Sigmoid colon (tissue), 7 donors: ENCODE results near the gene GPR142. TPM values are rescaled to one million over a fixed set of nuclear protein-coding genes. Genes with fewer than 3 reads are reported as not detected.

Source experiments
- DNase-seq: peaks from one replicate; pipeline ENCODE4 v3.0.0-alpha.2; 2019
- H3K27ac ChIP-seq, 4 donors: fragments of 200-600 bp; sonication (generic); one replicate each; pipeline ENCODE4 v1.5.1; 2016 to 2019; ENCODE audit warnings: mild to moderate bottlenecking in 1 of 4
- H3K27me3 ChIP-seq, 3 donors: fragments of 200-600 bp; sonication (generic); one replicate each; pipeline ENCODE4 v1.5.1; 2019; ENCODE audit warnings: mild to moderate bottlenecking in 1 of 3
- H3K36me3 ChIP-seq, 4 donors: fragments of 200-600 bp; sonication (generic); one replicate each; pipeline ENCODE4 v1.5.1; 2016 to 2019
- H3K4me1 ChIP-seq, 4 donors: fragments of 200-600 bp; sonication (generic); one replicate each; pipeline ENCODE4 v1.5.1; 2017 to 2019
- H3K4me3 ChIP-seq, 4 donors: fragments of 200-600 bp; sonication (generic); one replicate each; pipeline ENCODE4 v1.5.1; 2017 to 2019; ENCODE audit warnings: mild to moderate bottlenecking in 2 of 4, moderate library complexity in 1 of 4
- H3K9me3 ChIP-seq, 4 donors: fragments of 200-600 bp in 3 of 4; sonication (generic) in 3 of 4; one replicate each; pipeline versions ENCODE4 v1.5.1 to v1.6.1; 2013 to 2019
- CTCF ChIP-seq, 4 experiments: fragments of 450-650 bp in 3 of 4; fragments of 200-600 bp in 1 of 4; IDR thresholded peaks; one replicate each; pipeline ENCODE4 v1.5.1; 2016 to 2019; ENCODE audit warnings: antibody characterized with exemption in 4 of 4, mild to moderate bottlenecking in 3 of 4, moderate library complexity in 2 of 4
- EP300 ChIP-seq, 4 donors: sonication (generic); formaldehyde crosslinking; IDR thresholded peaks; one replicate each; pipeline ENCODE4 v1.6.1; 2017; ENCODE audit warnings: antibody characterized with exemption in 4 of 4
- POLR2A ChIP-seq, 2 donors: fragments of 450-650 bp; IDR thresholded peaks; one replicate each; pipeline ENCODE4 v1.6.1; 2016; ENCODE audit warnings: antibody characterized with exemption in 2 of 2, mild to moderate bottlenecking in 2 of 2, moderate library complexity in 2 of 2
- POLR2AphosphoS5 ChIP-seq, 4 donors: sonication (generic); formaldehyde crosslinking; IDR thresholded peaks; one replicate each; pipeline ENCODE4 v1.6.1; 2017; ENCODE audit warnings: antibody characterized with exemption in 4 of 4
- WGBS, 2 donors: extraction: QIAGEN DNeasy Blood & Tissue Kit; methylation state at CpG; one replicate each; pipeline ENCODE4 v1.1.7; 2013; 5-methylcytosine and 5-hydroxymethylcytosine counted together
- intact Hi-C: fragments of 100-400 bp; cut with DNase I; formaldehyde crosslinking; loops from one replicate; pipeline ENCODE4 v1.15.1; 2023
- polyA plus RNA-seq, 3 donors: library from polyadenylated mRNA; stranded (reverse); fragments of 200-250 nt; gene quantifications; one replicate each; pipeline ENCODE4 v1.2.3, GENCODE V29; 2013
- total RNA-seq, 4 donors: library from RNA; depleted of rRNA; stranded (reverse); fragments of >200 nt; gene quantifications; one replicate each; pipeline ENCODE4 v1.1.0, GENCODE V29; 2016
- donor health status: healthy with polysubstance abuse.
- donor health status: Bipolar disorder and iron deficiency.
- donor health status: healthy.

The GPR142 gene
- total and polyA plus RNA-seq, 7 donors: 0.16 to 1.8 TPM; not detected in 5

DNA sequence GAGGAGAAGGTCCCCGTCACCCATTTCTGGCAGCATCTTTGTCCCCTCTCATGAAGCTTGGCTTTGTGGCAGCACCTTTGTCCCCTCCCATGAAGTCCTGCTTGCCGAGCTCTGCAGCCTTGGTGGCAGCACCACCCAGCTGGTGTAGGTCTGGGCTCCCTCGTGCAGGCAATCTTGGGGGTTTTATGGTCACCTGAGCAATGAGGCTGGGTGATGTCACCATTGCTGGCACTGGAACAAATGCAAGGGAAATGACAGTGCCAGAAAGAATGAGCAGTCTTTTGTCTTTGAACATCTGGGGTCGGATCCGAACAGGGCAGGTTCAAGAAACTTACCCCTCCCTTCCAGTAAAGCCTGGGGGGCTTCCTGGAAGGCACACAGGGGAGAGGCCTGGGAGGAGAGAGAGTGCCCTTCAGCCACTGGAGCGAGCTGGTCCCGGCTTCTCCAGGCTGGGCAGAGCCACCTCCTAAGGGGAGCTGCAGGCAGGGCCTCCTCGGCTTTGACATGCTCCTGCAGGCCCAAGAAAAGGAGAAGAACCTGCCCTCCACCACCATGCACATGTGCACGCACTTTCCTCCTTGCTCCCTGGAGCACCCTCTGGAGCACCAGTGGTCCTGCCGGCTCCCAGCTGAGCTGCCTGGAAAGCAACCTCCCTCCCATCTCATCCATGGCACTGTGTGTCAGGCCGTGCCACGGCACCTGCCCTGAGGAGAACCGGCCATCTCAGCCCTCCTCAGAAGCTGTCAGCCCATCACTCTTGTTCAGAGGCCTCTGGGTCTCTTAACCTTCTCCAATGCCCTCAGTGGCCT is 21.7 kb upstream of the GPR142 start:
- Histone ChIP-seq H3K36me3 (no peaks in the 10 kb centered on the region), H3K4me3 (no peak overlapping the region), H3K9me3 (no peaks in the 10 kb centered on the region), H3K27ac (no peak overlapping the region), H3K27me3 (peaks cover 0 to 32% (median 0%) of the 10 kb centered on the region in 3 donors), H3K4me1 (no peaks in the 10 kb centered on the region)
- 61 to 75% methylated on average over 13 of the region's 13 CpGs for WGBS, 2 donors
- TF ChIP-seq POLR2AphosphoS5 (IDR thresholded peaks at IDR 0.05): no peak
- TF ChIP-seq POLR2A (IDR thresholded peaks at IDR 0.05): no peak
- TF ChIP-seq CTCF (IDR thresholded peaks at IDR 0.05): no peak
- no peak for TF ChIP-seq EP300 (IDR thresholded peaks at IDR 0.05)
- intact Hi-C loops: no loop called here
- DNase-seq: no peak

DNA sequence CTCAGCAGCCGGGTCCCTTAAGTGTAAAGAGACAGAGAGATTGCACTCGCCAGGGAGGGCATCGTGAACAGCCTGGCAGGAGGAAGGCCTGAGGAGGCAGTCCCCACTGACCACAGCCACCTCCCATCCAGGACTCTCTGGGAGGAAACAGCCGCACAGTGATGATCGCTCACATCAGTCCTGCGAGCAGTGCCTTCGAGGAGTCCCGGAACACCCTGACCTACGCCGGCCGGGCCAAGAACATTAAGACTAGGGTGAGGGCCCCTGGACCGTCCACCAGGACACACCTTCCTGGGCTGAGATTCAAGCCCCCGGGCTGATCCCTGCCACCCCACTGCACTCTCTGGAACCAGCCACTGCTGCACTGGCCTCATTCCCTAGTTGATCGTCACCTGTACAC is 19.7 kb upstream of the GPR142 start:
- DNase-seq: no peak
- H3K4me3 ChIP-seq: no peak overlapping the region
- TF ChIP-seq POLR2A (IDR thresholded peaks at IDR 0.05): no peak
- TF ChIP-seq EP300 (IDR thresholded peaks at IDR 0.05): no peak
- TF ChIP-seq CTCF (IDR thresholded peaks at IDR 0.05): no peak
- TF ChIP-seq POLR2AphosphoS5 (IDR thresholded peaks at IDR 0.05): no peak
- intact Hi-C loops: no loop called here
- H3K4me1 ChIP-seq: no peaks in the 10 kb centered on the region
- 84% methylated on average over 14 of the region's 14 CpGs for WGBS, 2 donors
- H3K27ac ChIP-seq: no peak overlapping the region
- H3K9me3 ChIP-seq: no peaks in the 10 kb centered on the region
- peaks cover 4 to 50% (median 13%) of the 10 kb centered on the region in 3 donors for H3K27me3 ChIP-seq
- H3K36me3 ChIP-seq: no peaks in the 10 kb centered on the region

DNA sequence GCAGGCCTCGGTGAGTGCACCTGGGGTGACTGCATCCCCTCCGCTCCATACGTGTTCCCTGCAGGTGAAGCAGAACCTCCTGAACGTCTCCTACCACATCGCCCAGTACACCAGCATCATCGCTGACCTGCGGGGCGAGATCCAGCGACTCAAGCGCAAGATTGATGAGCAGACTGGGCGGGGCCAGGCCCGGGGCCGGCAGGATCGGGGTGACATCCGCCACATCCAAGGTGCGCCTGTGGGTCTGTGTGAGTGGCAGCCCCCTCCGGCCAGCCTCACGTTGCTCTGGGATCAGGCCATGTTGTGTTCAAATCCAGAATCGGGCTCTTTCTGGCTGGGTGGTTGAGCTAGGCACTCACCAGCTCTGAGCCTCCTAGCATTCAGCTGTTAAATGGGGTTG is 18.2 kb upstream of the GPR142 start:
- Histone ChIP-seq H3K27ac (no peak overlapping the region), H3K4me3 (no peak overlapping the region), H3K4me1 (no peaks in the 10 kb centered on the region), H3K9me3 (no peaks in the 10 kb centered on the region), H3K27me3 (peaks cover 4 to 57% (median 28%) of the 10 kb centered on the region in 3 donors), H3K36me3 (no peaks in the 10 kb centered on the region)
- 70 to 78% methylated on average over 19 of the region's 19 CpGs for WGBS, 2 donors
- no peak for TF ChIP-seq EP300 (IDR thresholded peaks at IDR 0.05)
- no peak for TF ChIP-seq CTCF (IDR thresholded peaks at IDR 0.05)
- TF ChIP-seq POLR2AphosphoS5 (IDR thresholded peaks at IDR 0.05): no peak
- no peak for TF ChIP-seq POLR2A (IDR thresholded peaks at IDR 0.05)
- no peak for DNase-seq
- intact Hi-C loops: no loop called here

DNA sequence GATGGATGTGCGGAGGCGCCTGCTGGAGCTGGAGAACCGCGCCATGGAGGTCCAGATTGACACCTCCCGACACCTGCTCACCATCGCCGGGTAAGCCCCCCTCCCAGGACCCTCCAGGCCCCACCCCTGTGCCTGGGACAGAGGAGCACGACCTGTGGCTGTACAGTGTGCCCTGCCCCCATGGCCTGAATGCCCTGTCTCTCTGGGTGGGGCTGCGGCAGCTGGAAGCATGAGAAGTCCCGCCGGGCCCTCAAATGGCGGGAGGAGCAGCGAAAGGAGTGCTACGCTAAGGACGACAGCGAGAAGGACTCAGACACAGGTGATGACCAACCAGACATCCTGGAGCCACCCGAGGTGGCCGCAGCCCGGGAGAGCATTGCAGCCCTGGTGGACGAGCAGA is 16.8 kb upstream of the GPR142 start:
- Histone ChIP-seq H3K4me3 (no peak overlapping the region), H3K9me3 (no peaks in the 10 kb centered on the region), H3K36me3 (no peaks in the 10 kb centered on the region), H3K27me3 (peaks cover 4 to 61% (median 41%) of the 10 kb centered on the region in 3 donors), H3K27ac (no peak overlapping the region), H3K4me1 (no peaks in the 10 kb centered on the region)
- TF ChIP-seq CTCF (IDR thresholded peaks at IDR 0.05) (no peak), EP300 (IDR thresholded peaks at IDR 0.05) (no peak), POLR2AphosphoS5 (IDR thresholded peaks at IDR 0.05) (no peak), POLR2A (IDR thresholded peaks at IDR 0.05) (no peak)
- DNase-seq: no peak
- intact Hi-C loops: no loop called here
- 72 to 83% methylated on average over 20 of the region's 20 CpGs for WGBS, 2 donors
